Stimulated activated CD4-positive, alpha-beta T cell treated with anti-CD3 and anti-CD28 coated beads, Interleukin-1b, Interleukin-23, amount 100 ng/mL, for 24 hours (primary cell): ENCODE results near the gene PDLIM5.
"Not testable (repeated sequence)": the region's sequence is repeated elsewhere in the genome, so short reads cannot be mapped to it uniquely, and the experiment has no call there.

Experiments
- DNase-seq, 4 experiments: peaks; one replicate each; pipeline ENCODE4 v3.0.0-alpha.2; 2020; ENCODE audit warnings: low read depth in 4 of 4, low spot score in 1 of 4

The PDLIM5 gene

DNA sequence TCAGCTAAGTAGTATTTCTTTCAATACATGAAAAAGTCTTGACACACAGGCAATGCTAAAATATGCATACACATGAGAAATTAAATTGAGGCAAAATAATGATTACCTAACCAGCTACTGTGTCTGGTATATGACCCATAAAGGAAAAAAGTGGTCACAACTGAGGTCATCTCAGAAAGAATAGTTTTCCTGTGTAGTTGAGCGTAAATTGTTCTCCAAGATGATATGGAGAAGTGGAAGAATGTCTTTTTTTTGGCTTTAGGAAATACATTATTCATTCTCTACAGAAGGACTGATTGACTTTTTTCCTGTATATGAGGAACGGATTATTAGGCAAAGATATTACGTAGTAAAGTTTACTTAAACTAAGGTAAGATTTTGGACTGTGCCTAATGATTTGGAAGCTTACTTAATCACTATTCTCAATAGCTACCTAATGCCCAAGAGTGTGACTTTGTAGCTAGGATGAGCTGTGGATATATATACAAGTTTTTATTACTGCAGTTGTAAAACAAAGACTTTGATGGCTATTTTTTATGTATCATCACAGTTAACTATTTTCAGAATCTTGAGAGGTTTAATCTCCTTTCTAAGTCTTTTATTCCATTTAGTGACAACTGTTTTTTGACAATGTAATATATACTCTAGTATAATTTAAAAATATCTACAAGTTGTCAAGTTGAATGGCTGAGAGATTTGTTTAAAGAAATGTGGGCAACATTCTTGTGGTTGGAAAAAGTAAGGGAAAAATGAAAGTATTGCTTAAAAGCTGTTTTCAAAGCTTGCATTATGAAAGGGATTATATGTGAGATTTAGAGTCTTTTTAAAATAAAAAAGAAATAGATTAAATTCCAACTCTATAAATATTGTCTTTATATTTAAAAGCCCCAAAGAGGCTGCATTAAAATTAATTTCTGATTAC, 100.2 kb downstream of the PDLIM5 start:
- no peak for DNase-seq

DNA sequence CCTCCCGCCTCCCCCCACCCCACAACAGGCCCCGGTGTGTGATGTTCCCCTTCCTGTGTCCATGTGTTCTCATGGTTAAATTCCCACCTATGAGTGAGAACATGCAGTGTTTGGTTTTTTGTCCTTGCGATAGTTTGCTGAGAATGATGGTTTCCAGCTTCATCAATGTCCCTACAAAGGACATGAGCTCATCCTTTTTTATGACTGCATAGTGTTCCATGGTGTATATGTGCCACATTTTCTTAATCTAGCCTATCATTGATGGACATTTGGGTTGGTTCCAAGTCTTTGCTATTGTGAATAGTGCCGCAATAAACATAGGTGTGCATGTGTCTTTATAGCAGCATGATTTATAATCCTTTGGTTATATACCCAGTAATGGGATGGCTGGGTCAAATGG, 104.3 kb downstream of the PDLIM5 start:
- not testable (repeated sequence) for DNase-seq

DNA sequence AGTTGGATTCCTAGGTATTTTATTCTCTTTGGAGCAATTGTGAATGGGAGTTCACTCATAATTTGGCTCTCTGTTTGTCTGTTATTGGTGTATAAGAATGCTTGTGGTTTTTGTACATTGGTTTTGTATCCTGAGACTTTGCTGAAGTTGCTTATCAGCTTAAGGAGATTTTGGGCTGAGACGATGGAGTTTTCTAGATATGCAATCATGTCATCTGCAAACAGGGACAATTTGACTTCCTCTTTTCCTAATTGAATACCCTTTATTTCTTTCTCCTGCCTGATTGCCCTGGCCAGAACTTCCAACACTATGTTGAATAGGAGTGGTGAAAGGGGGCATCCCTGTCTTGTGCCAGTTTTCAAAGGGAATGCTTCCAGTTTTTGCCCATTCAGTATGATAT, 105.9 kb downstream of the PDLIM5 start:
- not testable (repeated sequence) for DNase-seq

DNA sequence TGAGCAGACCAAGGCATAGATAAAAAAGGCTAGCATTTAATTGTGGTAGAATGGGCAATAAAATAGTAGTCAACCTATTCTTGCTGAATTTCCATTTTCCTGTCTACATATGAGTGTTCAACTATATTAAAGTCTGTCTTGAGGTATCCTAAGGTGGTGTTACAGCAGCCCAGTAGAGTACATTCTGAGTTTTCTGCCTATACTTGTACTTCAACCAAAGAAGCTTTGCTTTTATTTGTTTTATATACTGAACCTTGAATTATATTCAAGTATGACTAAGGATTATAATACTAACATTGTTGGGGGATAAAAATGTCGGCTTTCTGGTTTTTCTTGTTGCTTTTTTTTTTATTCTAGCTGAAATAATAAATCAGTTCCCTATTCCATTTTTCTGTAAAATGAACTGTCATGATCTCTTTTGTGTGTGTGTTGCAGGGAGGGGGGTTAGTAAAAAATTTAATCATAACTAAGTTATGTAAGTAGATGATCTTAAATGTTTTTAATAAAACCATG, 106.7 kb downstream of the PDLIM5 start:
- DNase-seq = no peak

- DNase-seq = no peak
These were observed 107.6 kb downstream of the PDLIM5 start for GRCh38 chr4:94559351-94559806.

GRCh38 chr4:94561249-94562024, 109.7 kb downstream of the PDLIM5 start:
- DNase-seq = no peak

GRCh38 chr4:94562285-94562684, 110.5 kb downstream of the PDLIM5 start:
- no peak for DNase-seq

DNA sequence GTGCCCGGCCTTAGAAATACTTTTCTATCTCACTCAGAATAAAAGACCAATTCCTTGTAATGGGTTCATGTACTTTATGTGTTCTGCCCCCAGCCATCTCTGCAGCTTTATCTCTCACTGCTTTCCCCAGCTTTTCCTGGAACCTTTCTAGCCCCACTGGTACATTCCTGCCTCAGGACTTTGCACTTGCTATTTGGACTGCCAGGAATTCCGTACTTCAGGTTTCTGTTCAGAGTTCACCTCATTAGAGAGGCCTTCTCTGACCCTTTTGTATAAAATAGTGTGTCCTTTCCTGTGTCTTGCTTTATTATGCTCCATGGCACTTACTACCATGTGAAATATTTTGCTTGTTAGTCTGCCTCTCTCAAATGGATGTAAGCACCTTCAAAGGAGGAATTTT, 112.5 kb downstream of the PDLIM5 start:
- DNase-seq = no peak

GRCh38 chr4:94566420-94566819, 114.7 kb downstream of the PDLIM5 start:
- DNase-seq = no peak

DNA sequence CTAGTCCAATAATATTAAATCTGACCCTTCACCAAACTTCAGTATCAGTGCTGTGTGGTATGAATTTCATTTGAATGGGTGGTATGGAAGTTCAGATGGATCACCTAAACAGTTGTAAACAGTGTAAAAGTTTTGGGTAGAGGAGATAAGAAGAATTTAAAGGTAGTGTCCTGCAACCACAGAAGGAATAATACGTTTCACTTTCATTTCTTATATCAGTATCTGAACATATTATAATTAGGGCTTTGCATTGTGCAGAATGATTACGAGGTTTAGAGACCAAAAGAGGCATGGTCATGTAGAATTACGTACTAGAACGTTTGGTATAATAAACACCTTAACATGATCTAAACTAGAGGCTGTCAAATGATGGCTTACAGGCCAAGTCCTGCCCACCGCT, 116.1 kb downstream of the PDLIM5 start:
- no peak for DNase-seq

DNA sequence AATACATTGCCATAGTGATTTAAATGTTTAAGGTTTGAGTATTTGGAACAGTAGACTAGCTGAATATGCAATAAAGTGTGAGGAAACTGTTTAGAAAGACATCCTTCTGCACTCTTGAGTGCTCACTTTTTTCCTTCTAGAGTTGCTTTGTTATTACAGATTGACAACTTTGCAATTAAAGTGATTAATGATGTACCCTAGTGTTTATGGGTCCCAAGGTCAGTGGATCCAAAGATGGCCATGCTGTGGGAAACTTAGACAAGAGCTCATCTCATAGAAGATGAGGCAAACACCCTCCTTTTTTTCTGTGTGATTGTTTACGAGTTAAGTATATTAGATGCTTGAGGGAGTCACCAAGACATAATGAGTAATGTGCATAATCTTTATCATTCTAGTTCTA, 118.8 kb downstream of the PDLIM5 start:
- no peak for DNase-seq

GRCh38 chr4:94571298-94571697, 119.6 kb downstream of the PDLIM5 start:
- DNase-seq = no peak

- no peak for DNase-seq
These were observed 120.0 kb downstream of the PDLIM5 start for GRCh38 chr4:94571715-94572114.

- DNase-seq = no peak
These were observed 122.3 kb downstream of the PDLIM5 start for GRCh38 chr4:94574050-94574449.

DNA sequence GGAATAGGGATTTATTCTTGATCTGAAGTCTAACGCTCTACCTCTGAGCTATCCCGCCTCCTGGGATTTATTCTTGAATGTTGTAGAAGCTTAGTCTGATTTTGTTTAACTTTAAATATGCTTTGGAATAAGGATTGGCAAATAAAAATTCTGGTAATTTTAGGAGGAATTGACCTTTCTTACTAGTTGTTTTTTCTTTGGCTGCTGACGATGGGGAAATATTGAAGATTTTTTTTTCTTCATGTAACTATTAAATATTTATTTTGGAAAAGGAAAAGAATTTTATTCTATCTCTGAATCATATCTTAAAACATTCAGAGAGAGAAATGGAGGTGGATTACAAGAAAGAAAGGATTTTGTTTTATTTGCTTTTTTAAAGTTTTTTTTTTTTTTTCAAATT, 122.9 kb downstream of the PDLIM5 start:
- DNase-seq = no peak

- no peak for DNase-seq
These were observed 123.9 kb downstream of the PDLIM5 start for GRCh38 chr4:94575652-94576051.

DNA sequence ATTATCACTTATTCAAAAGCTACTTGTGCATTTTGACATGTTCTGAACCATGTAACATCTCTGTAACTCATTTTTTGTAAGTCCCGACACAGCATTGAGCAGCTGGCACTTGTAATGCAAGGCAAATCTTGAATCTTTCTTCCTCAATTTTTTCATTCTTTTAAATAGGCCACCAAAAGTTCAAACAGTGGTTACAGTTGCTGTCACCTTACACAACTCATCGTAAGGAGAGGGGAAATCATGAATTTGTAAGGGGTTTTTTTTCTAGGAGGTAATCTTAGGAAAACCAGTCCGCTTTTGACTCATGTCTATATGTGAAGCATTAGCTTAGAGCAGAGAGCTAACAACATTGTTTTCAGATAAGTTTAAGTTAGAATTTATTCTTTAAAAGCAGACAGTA, 124.5 kb downstream of the PDLIM5 start:
- DNase-seq = no peak

DNA sequence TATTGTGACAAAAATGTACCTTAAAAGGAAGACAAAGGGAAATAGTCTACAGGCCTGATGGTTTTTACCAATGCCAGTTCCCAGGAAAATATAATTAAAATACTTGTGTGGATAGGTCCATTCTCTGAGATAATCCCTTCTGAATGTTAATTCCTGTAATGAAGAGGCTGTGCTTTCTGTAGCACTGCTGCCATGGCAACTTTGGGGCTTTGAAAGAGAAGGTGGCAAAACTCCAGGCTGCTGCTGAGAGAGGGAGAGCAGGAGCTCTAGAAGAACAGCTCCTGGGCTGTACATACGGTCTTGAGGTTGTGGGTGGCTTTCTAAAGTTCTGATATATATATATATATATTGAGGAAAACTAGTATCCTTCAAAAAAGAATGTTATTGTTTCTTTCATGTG, 125.4 kb downstream of the PDLIM5 start:
- DNase-seq = no peak

DNA sequence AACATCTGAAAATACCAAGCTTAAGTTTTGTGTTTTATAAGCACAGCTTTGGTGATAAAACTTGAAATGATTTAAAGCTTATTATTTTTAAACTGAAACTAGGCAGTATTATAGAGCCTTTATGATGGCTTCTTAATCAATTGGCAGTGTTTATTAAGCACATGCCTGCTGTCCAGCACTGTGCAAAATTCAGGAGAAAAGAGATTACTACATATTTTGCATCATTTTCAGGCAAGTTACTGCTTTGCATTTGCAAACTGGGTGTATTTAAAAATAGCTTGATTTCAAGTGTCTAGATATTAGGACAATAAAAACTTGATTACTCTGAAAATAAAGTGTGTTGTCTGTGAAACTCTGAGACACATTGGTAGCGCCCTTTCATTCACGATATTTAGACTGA, 126.5 kb downstream of the PDLIM5 start:
- no peak for DNase-seq

DNA sequence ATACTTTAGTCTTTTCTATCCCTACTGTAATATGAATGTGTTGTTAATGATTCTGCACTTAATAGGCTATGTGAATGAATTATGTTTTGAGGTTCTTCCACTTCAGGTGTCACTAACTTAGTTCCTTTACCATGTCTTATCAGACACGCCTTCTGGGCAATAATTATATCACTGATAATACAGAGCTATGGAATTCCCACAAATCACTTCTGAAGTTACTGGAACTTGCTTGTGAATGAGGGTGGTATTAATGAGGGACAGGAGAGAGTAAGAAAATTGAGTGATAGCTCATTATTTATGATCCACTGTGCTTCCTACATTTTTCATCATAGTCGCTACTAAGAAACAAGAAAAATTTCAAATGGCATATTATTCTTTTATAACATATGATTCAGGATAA, 130.0 kb downstream of the PDLIM5 start:
- DNase-seq = no peak

DNA sequence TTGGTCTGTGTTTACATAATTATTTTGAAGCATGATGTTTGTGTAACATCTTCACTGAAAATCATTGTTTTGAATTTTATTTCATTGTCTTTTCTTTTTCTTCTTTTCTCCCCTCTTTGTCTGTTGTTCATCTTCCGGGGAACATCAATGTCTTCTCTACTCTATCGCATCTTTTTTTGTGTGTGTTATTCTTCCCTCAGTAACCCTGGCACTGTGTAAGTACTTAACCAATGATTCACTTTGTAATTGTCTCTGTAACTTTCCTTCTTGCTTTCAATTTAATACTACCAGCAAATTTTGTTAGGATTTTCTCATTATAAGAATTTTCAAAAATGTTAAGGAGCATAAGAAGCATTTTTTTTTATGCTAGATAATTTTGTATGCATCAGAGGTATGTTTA, 130.8 kb downstream of the PDLIM5 start:
- no peak for DNase-seq
